Activated CD8-positive, alpha-beta T cell treated with anti-CD3 and anti-CD28 coated beads for 36 hours (primary cell): ENCODE measurements around the gene DOK5. TPM values are rescaled to one million over a fixed set of nuclear protein-coding genes. Genes with fewer than 3 reads are reported as not detected.

ENCODE experiments used
- ATAC-seq: fragments of 200-7000 bp; cut with Tn5 transposase; one replicate; pipeline ENCODE4 v1.10.0; 2021; ENCODE audit warnings: mild to moderate bottlenecking, moderate library complexity
- CTCF ChIA-PET: fragments of 350-600 bp; sonication (Branson Sonifier 250); formaldehyde crosslinking; loops from one replicate; lab custom pipeline; 2021; ENCODE audit warnings: antibody characterized with exemption; lab: Charles Lee
- POLR2A ChIA-PET: fragments of 350-600 bp; sonication (Branson Sonifier 250); formaldehyde crosslinking; loops from one replicate; lab custom pipeline; 2021; ENCODE audit warnings: antibody characterized with exemption; lab: Charles Lee
- DNase-seq: peaks from one replicate; pipeline ENCODE4 v3.0.0-alpha.2; 2020
- H3K27ac Mint-ChIP-seq: one replicate; pipeline ENCODE4 v1.8.0; 2021; ENCODE audit warnings: mild to moderate bottlenecking, mixed read lengths
- H3K27me3 Mint-ChIP-seq: one replicate; pipeline ENCODE4 v1.8.0; 2021; ENCODE audit warnings: mixed read lengths
- H3K36me3 Mint-ChIP-seq: one replicate; pipeline ENCODE4 v1.8.0; 2021; ENCODE audit warnings: low read depth, mixed read lengths
- H3K4me1 Mint-ChIP-seq: one replicate; pipeline ENCODE4 v1.8.0; 2021; ENCODE audit warnings: low read depth, mixed read lengths
- H3K4me3 Mint-ChIP-seq: one replicate; pipeline ENCODE4 v1.8.0; 2021; ENCODE audit warnings: mild to moderate bottlenecking, moderate library complexity, mixed read lengths
- H3K9me3 Mint-ChIP-seq: one replicate; pipeline ENCODE4 v1.8.0; 2021; ENCODE audit warnings: mixed read lengths
- CTCF ChIP-seq: fragments of 200-600 bp; IDR thresholded peaks from one replicate; pipeline ENCODE4 v1.8.0; 2022; ENCODE audit warnings: antibody characterized with exemption, mild to moderate bottlenecking
- intact Hi-C: fragments of 100-400 bp; cut with micrococcal nuclease; formaldehyde crosslinking; loops from one replicate; pipeline ENCODE4 v1.10.0; 2022
- total RNA-seq, 2 experiments: library from RNA; stranded (reverse); gene quantifications; one replicate each; pipeline ENCODE4 v1.2.3, GENCODE V29; 2021

Gene DOK5
- total RNA-seq, 2 experiments from 2014 or later = 1.3 to 1.4 TPM

GRCh38 chr20:54608039-54608745 is 132.8 kb downstream of the DOK5 start:
- no peak for ATAC-seq
- no peaks in the 10 kb centered on the region for H3K9me3 Mint-ChIP-seq
- no peaks in the 10 kb centered on the region for H3K36me3 Mint-ChIP-seq

GRCh38 chr20:54608943-54609342 is 133.6 kb downstream of the DOK5 start:
- H3K27ac Mint-ChIP-seq = no peak overlapping the region
- no peak overlapping the region for H3K4me3 Mint-ChIP-seq
- H3K4me1 Mint-ChIP-seq = no peaks in the 10 kb centered on the region
- DNase-seq (no peak), ATAC-seq (no peak)
- no peaks in the 10 kb centered on the region for H3K36me3 Mint-ChIP-seq
- peaks cover 3% of the 10 kb centered on the region for H3K27me3 Mint-ChIP-seq
- ChIA-PET CTCF (interaction anchor here (0.6 kb wide), 1 partner anchor 1291 kb away, joined by 3 read pairs; no protein-coding TSS in a partner anchor), POLR2A (no interaction called here)
- no peak for TF ChIP-seq CTCF
- no peaks in the 10 kb centered on the region for H3K9me3 Mint-ChIP-seq
- intact Hi-C loops = no loop called here

More at GRCh38 chr20:54608039-54608745, 132.8 kb downstream of the DOK5 start:
- ChIA-PET POLR2A (no interaction called here), CTCF (no interaction called here)
- H3K27ac Mint-ChIP-seq = no peak overlapping the region
- H3K27me3 Mint-ChIP-seq = peaks cover 3% of the 10 kb centered on the region
- no peaks in the 10 kb centered on the region for H3K4me1 Mint-ChIP-seq
- TF ChIP-seq CTCF = no peak
- intact Hi-C loops = no loop called here
- no peak for DNase-seq
- no peak overlapping the region for H3K4me3 Mint-ChIP-seq

GRCh38 chr20:54611708-54612412 is 136.5 kb downstream of the DOK5 start:
- Mint-ChIP-seq H3K9me3 (no peaks in the 10 kb centered on the region), H3K27ac (no peak overlapping the region), H3K27me3 (peaks cover 4% of the 10 kb centered on the region), H3K4me3 (no peak overlapping the region), H3K36me3 (no peaks in the 10 kb centered on the region), H3K4me1 (no peaks in the 10 kb centered on the region)
- ATAC-seq = no peak
- ChIA-PET POLR2A (no interaction called here), CTCF (no interaction called here)
- DNase-seq = no peak
- TF ChIP-seq CTCF = no peak
- intact Hi-C loops = no loop called here

- Mint-ChIP-seq H3K4me1 (no peaks in the 10 kb centered on the region), H3K9me3 (no peaks in the 10 kb centered on the region), H3K27me3 (peaks cover 4% of the 10 kb centered on the region), H3K4me3 (no peak overlapping the region), H3K36me3 (no peaks in the 10 kb centered on the region), H3K27ac (no peak overlapping the region)
- ChIA-PET POLR2A (no interaction called here), CTCF (interaction anchor here (0.7 kb wide), 1 partner anchor 272 kb away, joined by 3 read pairs; no protein-coding TSS in a partner anchor)
- TF ChIP-seq CTCF = no peak
- ATAC-seq (no peak), DNase-seq (no peak)
- intact Hi-C loops = no loop called here
These were observed 143.0 kb downstream of the DOK5 start for GRCh38 chr20:54618412-54618811.

GRCh38 chr20:54619181-54619580 is 143.8 kb downstream of the DOK5 start:
- no peaks in the 10 kb centered on the region for H3K36me3 Mint-ChIP-seq
- no peak overlapping the region for H3K27ac Mint-ChIP-seq
- ATAC-seq = no peak
- H3K27me3 Mint-ChIP-seq = peaks cover 4% of the 10 kb centered on the region
- H3K4me1 Mint-ChIP-seq = no peaks in the 10 kb centered on the region
- ChIA-PET CTCF (no interaction called here), POLR2A (no interaction called here)
- DNase-seq = no peak
- H3K9me3 Mint-ChIP-seq = no peaks in the 10 kb centered on the region
- no peak overlapping the region for H3K4me3 Mint-ChIP-seq
- TF ChIP-seq CTCF = no peak
- intact Hi-C loops = no loop called here
